RWPE1 (cell line): Measurements from ENCODE around the gene REX1BD.

Source experiments
- CTCF ChIA-PET: fragments of 350-600 bp; sonication (Branson Sonifier 250); formaldehyde crosslinking; extraction: SDS; loops from one replicate; lab custom pipeline; 2021; lab: Yijun Ruan, JAX
- POLR2A ChIA-PET: fragments of 400-600 bp; formaldehyde crosslinking; extraction: SDS; loops from one replicate; lab custom pipeline; 2020; ENCODE audit warnings: antibody characterized with exemption; ENCODE audit not compliant: low non-redundant PET; lab: Yijun Ruan, JAX
- DNase-seq: peaks from one replicate; pipeline ENCODE4 v3.0.0; 2012; ENCODE audit warnings: low spot score
- H3K27ac ChIP-seq: fragments of 450-650 bp; 2 replicates; pipeline ENCODE4 v1.5.1; 2017
- CTCF ChIP-seq: fragments of 450-650 bp; conservative IDR thresholded peaks from 2 replicates; pipeline ENCODE4 v1.5.1; 2017; ENCODE audit warnings: low read depth, mild to moderate bottlenecking

The REX1BD gene

GRCh38 chr19:18606281-18607225 lies 18.0 kb downstream of the REX1BD start, which contains the start of gene CRLF1:
TSS of gene CRLF1 (minus strand) at chr19:18606799. CDS start at chr19:18606656, 143 bp downstream.
- CTCF ChIA-PET, result interaction anchor here (1.0 kb wide), 3 partner anchors 25 to 241 kb away, joined by 3 to 5 read pairs (median 4); no protein-coding TSS in a partner anchor
- TF ChIP-seq CTCF, result no peak
- DNase-seq, result no peak
- POLR2A ChIA-PET, result no interaction called here
- peak within 1 kb of the TSS; percentile 10; the same call in 1 of the 2 replicates for H3K27ac ChIP-seq

GRCh38 chr19:18607226-18608101 lies 18.9 kb downstream of the REX1BD start:
- POLR2A ChIA-PET, result no interaction called here
- H3K27ac ChIP-seq, result peak overlapping the region; percentile 10; the same call in 1 of the 2 replicates
- no peak for DNase-seq
- CTCF ChIA-PET, result interaction anchor here (1.0 kb wide), 3 partner anchors 24 to 240 kb away, joined by 3 to 5 read pairs (median 4); no protein-coding TSS in a partner anchor
- TF ChIP-seq CTCF, result no peak

GRCh38 chr19:18608102-18608804 lies 19.7 kb downstream of the REX1BD start:
- ChIA-PET CTCF (interaction anchor here (1.0 kb wide), 1 partner anchor 224 kb away, joined by 5 read pairs; no protein-coding TSS in a partner anchor), POLR2A (no interaction called here)
- DNase-seq, result no peak
- H3K27ac ChIP-seq, result no peak overlapping the region
- TF ChIP-seq CTCF, result no peak

GRCh38 chr19:18608805-18609716 lies 20.5 kb downstream of the REX1BD start:
- POLR2A ChIA-PET, result no interaction called here

More at GRCh38 chr19:18608805-18609716, 20.5 kb downstream of the REX1BD start:
- H3K27ac ChIP-seq, result no peak overlapping the region
- CTCF ChIA-PET, result interaction anchor here (0.6 kb wide), 2 partner anchors 12 to 158 kb away, joined by 3 to 4 read pairs; no protein-coding TSS in a partner anchor
- no peak for TF ChIP-seq CTCF
- no peak for DNase-seq
